HepG2 (cell line): ENCODE measurements around the gene RTP2. TPM values are rescaled to one million over a fixed set of nuclear protein-coding genes. Genes with fewer than 3 reads are reported as not detected.
A peak's percentile ranks its signal among the peaks of the same experiment; 100 is the strongest.

Experiments used
- AHDC1 ChIP-seq: sonication (generic); formaldehyde crosslinking; IDR thresholded peaks from 2 replicates; pipeline ENCODE4 v1.5.1; 2020; ENCODE audit warnings: mild to moderate bottlenecking, missing genetic modification reagents, borderline replicate concordance
- BCL3 ChIP-seq: sonication (generic); formaldehyde crosslinking; IDR thresholded peaks from 2 replicates; pipeline ENCODE4 v1.5.1; 2020; ENCODE audit warnings: mild to moderate bottlenecking, missing genetic modification reagents, moderate library complexity
- FOXP1 ChIP-seq, 2 experiments: fragments of 450-650 bp in 1 of 2; IDR thresholded peaks; 2 replicates each; pipeline ENCODE4 v1.6.1; 2017 to 2018; ENCODE audit warnings: antibody characterized with exemption in 1 of 2
- HMGXB3 ChIP-seq: sonication (generic); formaldehyde crosslinking; IDR thresholded peaks from 2 replicates; pipeline ENCODE4 v1.4.0; 2020; ENCODE audit warnings: missing genetic modification reagents, borderline replicate concordance
- KLF9 ChIP-seq: IDR thresholded peaks from 2 replicates; pipeline ENCODE4 v1.6.1; 2016; ENCODE audit warnings: low read depth
- RAD21 ChIP-seq: fragments of 450-650 bp; formaldehyde crosslinking; IDR thresholded peaks from 2 replicates; pipeline ENCODE4 v1.5.0; 2020; ENCODE audit warnings: mild to moderate bottlenecking
- RXRB ChIP-seq: IDR thresholded peaks from 2 replicates; pipeline ENCODE4 v1.6.1; 2016; ENCODE audit warnings: borderline replicate concordance, missing genetic modification reagents, missing compliant biosample characterization
- SNAI1 ChIP-seq: sonication (generic); formaldehyde crosslinking; IDR thresholded peaks from 2 replicates; pipeline ENCODE4 v1.5.0; 2020; ENCODE audit warnings: mild to moderate bottlenecking, missing genetic modification reagents, borderline replicate concordance
- TRIM22 ChIP-seq: fragments of 450-650 bp; IDR thresholded peaks from 2 replicates; pipeline ENCODE4 v1.6.1; 2017
- ZC3H13 ChIP-seq: sonication (generic); formaldehyde crosslinking; IDR thresholded peaks from 2 replicates; pipeline ENCODE4 v1.8.1; 2023; ENCODE audit warnings: mild to moderate bottlenecking, missing genetic modification reagents, moderate library complexity
- ZFP1 ChIP-seq: IDR thresholded peaks from 2 replicates; pipeline ENCODE4 v1.6.1; 2016
- ZNF326 ChIP-seq: sonication (generic); formaldehyde crosslinking; IDR thresholded peaks from 2 replicates; pipeline ENCODE4 v1.4.0; 2020; ENCODE audit warnings: missing genetic modification reagents, borderline replicate concordance
- ZNF510 ChIP-seq: sonication (generic); formaldehyde crosslinking; IDR thresholded peaks from 2 replicates; pipeline ENCODE4 v1.4.0; 2020; ENCODE audit warnings: low read depth, mild to moderate bottlenecking, missing genetic modification reagents
- polyA plus RNA-seq, 8 experiments: library from polyadenylated mRNA; depleted of rRNA in 3 of 8; stranded (reverse) in 7 of 8; unstranded in 1 of 8; fragments of >200 nt; fragmentation: Illumina TruSeq in 4 of 8; extraction: Trizol in 4 of 8; gene quantifications; 2 replicates each; pipeline versions ENCODE4 v1.2.1 to v1.2.3, GENCODE V29; 2011 to 2016; ENCODE audit warnings: low read depth in 4 of 8, missing spikeins in 1 of 8, mixed read lengths in 1 of 8; ENCODE audit not compliant: insufficient read depth in 1 of 8
- total RNA-seq, 5 experiments: library from RNA; depleted of rRNA; stranded (reverse); fragments of >200 nt; fragmentation: Illumina TruSeq; extraction: Trizol; gene quantifications; 2 replicates each; pipeline ENCODE4 v1.2.3, GENCODE V29; 2016; ENCODE audit warnings: low read depth in 1 of 5
- TF ChIP-seq, protein P1 (sequence below): sonication (generic); formaldehyde crosslinking; IDR thresholded peaks from 2 replicates; pipeline ENCODE4 v1.4.0; 2020; ENCODE audit warnings: low read depth, mild to moderate bottlenecking, missing genetic modification reagents

The RTP2 gene
- total and polyA plus RNA-seq, 2 of the 13 experiments (the other 11 are each of a cell fraction or from before 2014, with no cell fraction given), result not detected

DNA sequence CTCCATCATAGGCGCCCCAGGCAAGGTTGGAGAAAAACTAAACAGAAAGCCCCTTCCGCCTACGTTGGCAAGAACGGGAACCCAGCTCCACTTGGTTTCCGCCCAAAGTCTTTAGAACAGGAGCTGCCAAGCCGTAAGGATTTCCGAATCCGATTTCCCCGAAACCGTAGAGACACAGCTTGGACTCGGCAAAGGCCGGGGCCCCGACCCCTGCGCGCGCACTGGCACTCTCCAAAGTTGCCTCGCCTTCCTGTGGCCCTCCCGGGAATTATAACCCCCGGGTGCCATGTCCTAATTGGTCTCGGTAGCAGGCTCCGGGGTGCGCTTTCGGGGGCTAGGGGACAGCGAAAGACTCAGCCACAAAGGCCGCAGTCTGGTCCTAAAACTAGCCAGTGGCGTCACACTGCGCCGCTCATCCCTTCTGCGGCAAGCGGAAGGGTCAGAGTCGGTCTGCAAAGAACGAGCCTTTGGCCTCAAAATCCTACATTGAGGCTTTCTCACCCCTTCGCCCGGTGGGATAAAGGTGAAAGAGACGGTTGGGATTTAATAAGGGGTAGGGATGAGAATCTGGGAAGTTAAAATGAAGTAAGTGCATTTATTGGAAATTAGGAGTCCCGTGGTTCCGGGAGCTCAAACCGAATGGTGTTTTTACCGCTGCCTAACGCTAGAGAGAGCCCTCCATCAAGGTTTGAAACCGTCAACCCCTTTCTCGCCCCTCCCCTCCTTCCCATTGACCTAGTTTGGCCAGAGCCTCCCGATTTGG, 36.2 kb upstream of the RTP2 start (continued):
- TF ChIP-seq TRIM22 (no peak), FOXP1 (IDR thresholded peaks at IDR 0.05) (no peak), FOXP1 (CRISPR knock-in tag; IDR thresholded peaks at IDR 0.05) (no peak), ZFP1 (CRISPR knock-in tag) (no peak), KLF9 (no peak), AHDC1 (CRISPR knock-in tag) (no peak), ZNF510 (CRISPR knock-in tag) (no peak), ZC3H13 (CRISPR knock-in tag) (0 out of 2 replicates have a peak, but pooled peaks have one; percentile 26), RAD21 (CRISPR knock-in tag) (peak; percentile 70), HMGXB3 (CRISPR knock-in tag) (no peak), RXRB (CRISPR knock-in tag) (peak; percentile 37; the same call in 1 of the 2 replicates), BCL3 (CRISPR knock-in tag) (no peak), ZNF326 (no peak), SNAI1 (CRISPR knock-in tag) (no peak)
- TF ChIP-seq, protein P1, sequence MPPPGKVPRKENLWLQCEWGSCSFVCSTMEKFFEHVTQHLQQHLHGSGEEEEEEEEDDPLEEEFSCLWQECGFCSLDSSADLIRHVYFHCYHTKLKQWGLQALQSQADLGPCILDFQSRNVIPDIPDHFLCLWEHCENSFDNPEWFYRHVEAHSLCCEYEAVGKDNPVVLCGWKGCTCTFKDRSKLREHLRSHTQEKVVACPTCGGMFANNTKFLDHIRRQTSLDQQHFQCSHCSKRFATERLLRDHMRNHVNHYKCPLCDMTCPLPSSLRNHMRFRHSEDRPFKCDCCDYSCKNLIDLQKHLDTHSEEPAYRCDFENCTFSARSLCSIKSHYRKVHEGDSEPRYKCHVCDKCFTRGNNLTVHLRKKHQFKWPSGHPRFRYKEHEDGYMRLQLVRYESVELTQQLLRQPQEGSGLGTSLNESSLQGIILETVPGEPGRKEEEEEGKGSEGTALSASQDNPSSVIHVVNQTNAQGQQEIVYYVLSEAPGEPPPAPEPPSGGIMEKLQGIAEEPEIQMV (CRISPR knock-in tag), result no peak
